KOPT-K1 (cell line): Measurements from ENCODE around the gene CFAP77.

Source experiments
- H3K27ac ChIP-seq: fragments of 200-600 bp; sonication (generic); 2 replicates; pipeline ENCODE4 v1.5.1; 2016; ENCODE audit warnings: antibody characterized with exemption, mild to moderate bottlenecking, low read depth, low read length; ENCODE audit not compliant: poor library complexity, severe bottlenecking
- H3K36me3 ChIP-seq: fragments of 200-600 bp; sonication (generic); 2 replicates; pipeline ENCODE4 v1.5.1; 2017; ENCODE audit warnings: antibody characterized with exemption, mild to moderate bottlenecking, low read length, moderate library complexity; ENCODE audit not compliant: insufficient read depth
- H3K9me3 ChIP-seq: fragments of 200-600 bp; sonication (generic); 2 replicates; pipeline ENCODE4 v1.5.1; 2017; ENCODE audit warnings: antibody characterized with exemption, low read length, mild to moderate bottlenecking; ENCODE audit not compliant: insufficient read depth, poor library complexity, severe bottlenecking

CFAP77 gene

GRCh38 chr9:132505991-132506655 lies 96.1 kb downstream of the CFAP77 start:
- no peaks in the 10 kb centered on the region for H3K36me3 ChIP-seq
- no peak overlapping the region for H3K27ac ChIP-seq
- H3K9me3 ChIP-seq, result no peaks in the 10 kb centered on the region

DNA sequence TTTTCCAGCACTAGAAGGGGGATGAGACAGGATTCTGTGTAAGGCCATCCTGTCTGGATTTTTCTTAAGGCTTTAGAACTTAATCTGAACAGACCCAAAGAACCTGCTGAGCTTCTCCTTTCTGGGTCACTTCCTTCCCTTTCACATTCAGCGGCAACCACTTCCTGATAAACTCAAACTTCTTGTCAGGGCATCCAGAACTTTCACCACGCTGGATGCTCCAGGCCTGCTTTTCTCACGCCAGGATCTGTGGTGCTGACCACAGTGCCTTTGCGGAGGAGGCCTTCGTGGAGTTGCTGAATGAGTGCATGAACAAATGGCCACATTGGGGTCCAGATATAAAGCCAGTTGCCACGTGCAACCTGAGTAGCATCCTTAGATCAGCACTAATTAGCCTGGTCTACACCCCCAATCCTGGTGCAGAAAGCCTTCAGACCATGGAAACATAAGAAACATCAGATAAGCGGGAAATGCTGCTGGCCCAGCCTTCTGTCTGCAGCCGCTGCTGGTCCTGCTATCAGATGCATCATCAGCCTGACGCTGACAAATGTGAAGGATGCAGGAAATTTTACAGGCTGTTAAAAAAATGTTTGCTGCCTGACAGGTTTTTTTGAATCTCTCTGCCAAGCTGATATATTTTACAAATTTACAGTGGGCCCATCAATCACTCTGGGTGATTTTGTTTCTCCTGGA lies 97.1 kb downstream of the CFAP77 start:
- no peaks in the 10 kb centered on the region for H3K36me3 ChIP-seq
- H3K9me3 ChIP-seq, result no peaks in the 10 kb centered on the region
- no peak overlapping the region for H3K27ac ChIP-seq

GRCh38 chr9:132507670-132508469 lies 97.9 kb downstream of the CFAP77 start:
- H3K9me3 ChIP-seq, result no peaks in the 10 kb centered on the region
- no peak overlapping the region for H3K27ac ChIP-seq
- no peaks in the 10 kb centered on the region for H3K36me3 ChIP-seq

- Histone ChIP-seq H3K9me3 (no peaks in the 10 kb centered on the region), H3K27ac (no peak overlapping the region), H3K36me3 (no peaks in the 10 kb centered on the region)
Measured at GRCh38 chr9:132509928-132510874, 100.2 kb downstream of the CFAP77 start.

DNA sequence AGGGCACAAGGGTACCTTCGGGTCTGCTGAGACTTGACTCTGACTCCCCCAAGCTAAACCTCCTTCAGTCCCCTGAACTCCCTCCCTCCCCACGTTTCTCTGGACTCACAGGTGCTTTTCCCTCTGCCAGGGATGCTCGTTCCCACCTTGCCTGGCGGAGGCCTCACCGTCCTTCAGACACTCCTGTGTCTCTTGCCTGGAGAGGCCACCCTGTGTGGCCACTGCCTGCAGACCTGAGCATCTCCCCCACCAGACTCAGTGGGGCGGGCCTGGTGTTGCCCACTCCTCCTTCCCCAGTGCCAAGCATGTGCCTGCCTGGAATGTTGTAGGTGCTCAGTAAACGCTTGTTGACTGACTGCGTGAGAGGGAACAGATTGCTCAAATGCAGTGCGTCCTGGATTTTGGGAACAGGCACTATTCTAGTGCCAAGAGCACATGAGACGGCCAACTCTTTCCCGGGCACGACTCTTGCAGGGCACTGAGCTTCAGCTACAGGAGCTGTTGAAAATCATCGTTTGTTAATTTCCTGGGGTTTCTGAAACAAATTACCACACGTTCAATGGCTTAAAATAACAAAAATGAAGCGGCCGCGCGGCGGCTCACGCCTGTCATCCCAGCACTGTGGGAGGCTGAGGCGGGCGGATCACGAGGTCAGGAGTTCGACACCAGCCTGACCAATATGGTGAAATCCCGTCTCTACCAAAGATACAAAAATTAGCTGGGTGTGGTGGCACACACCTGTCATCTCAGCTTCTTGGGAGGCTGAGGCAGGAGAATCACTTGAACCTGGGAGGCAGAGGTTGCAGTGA lies 101.4 kb downstream of the CFAP77 start:
- Histone ChIP-seq H3K9me3 (no peaks in the 10 kb centered on the region), H3K36me3 (no peaks in the 10 kb centered on the region), H3K27ac (no peak overlapping the region)

DNA sequence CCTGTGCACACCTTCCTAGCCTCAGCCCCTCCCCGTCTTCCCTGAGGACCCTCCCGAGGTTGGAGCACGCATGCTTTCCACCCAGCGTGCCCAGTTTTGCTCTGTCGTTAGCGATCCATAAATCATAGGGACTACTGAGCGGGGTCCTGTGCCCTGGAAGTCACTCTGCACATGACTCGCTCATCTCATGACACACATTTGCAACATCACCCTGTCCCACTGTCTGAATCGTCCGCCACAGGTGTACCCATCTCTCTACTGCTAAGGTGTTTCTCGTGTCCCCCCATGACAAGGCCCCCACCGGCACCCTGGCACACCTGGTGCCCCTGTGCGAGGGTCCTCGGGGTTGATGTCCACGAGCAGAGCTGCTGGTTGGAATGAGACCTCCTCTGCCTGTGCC lies 103.4 kb downstream of the CFAP77 start:
- Histone ChIP-seq H3K36me3 (no peaks in the 10 kb centered on the region), H3K27ac (no peak overlapping the region), H3K9me3 (no peaks in the 10 kb centered on the region)

- H3K9me3 ChIP-seq, result no peaks in the 10 kb centered on the region
- no peaks in the 10 kb centered on the region for H3K36me3 ChIP-seq
- no peak overlapping the region for H3K27ac ChIP-seq
Measured at GRCh38 chr9:132514011-132514744, 104.2 kb downstream of the CFAP77 start.

GRCh38 chr9:132514821-132515220 lies 104.8 kb downstream of the CFAP77 start:
- Histone ChIP-seq H3K9me3 (no peaks in the 10 kb centered on the region), H3K36me3 (no peaks in the 10 kb centered on the region), H3K27ac (no peak overlapping the region)

DNA sequence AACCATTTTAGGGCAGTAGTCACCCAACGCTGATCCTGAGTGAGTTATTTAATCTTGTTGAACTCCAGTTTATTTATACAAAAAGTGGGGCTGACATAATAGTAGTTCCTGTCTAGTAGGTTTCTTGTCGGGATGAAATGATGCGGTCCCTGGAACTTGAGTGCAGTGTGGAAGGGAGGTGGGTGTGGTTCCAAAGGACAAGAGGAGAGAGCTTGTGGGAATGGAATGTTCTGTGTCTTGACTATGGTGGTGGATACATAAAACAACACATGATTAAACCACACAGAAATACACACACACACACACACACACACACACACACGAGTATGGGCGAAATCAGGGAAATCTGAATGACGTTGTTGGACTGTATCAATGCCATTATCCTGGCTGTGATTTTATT lies 106.3 kb downstream of the CFAP77 start:
- H3K9me3 ChIP-seq, result no peaks in the 10 kb centered on the region
- no peaks in the 10 kb centered on the region for H3K36me3 ChIP-seq
- H3K27ac ChIP-seq, result no peak overlapping the region

DNA sequence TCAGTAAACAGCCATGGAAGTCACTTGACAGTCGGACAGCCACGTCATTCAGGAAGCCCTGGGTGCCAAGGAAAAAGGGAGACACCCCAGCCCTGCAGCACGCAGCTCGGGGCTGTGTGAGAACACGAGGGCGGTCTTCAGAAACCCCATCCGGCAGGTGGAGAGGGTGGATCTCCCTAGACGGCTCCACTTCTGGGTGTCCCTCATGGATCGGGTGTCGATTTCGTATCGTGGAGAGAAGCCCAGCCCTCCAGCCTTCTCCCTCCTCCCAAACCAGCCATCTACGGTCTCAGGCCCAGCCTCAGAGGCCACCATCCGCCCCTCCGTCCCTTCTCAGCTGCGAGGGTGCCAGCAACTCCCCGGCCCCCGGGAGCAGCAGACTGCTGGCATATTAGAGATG lies 106.9 kb downstream of the CFAP77 start:
- H3K9me3 ChIP-seq, result no peaks in the 10 kb centered on the region
- no peaks in the 10 kb centered on the region for H3K36me3 ChIP-seq

DNA sequence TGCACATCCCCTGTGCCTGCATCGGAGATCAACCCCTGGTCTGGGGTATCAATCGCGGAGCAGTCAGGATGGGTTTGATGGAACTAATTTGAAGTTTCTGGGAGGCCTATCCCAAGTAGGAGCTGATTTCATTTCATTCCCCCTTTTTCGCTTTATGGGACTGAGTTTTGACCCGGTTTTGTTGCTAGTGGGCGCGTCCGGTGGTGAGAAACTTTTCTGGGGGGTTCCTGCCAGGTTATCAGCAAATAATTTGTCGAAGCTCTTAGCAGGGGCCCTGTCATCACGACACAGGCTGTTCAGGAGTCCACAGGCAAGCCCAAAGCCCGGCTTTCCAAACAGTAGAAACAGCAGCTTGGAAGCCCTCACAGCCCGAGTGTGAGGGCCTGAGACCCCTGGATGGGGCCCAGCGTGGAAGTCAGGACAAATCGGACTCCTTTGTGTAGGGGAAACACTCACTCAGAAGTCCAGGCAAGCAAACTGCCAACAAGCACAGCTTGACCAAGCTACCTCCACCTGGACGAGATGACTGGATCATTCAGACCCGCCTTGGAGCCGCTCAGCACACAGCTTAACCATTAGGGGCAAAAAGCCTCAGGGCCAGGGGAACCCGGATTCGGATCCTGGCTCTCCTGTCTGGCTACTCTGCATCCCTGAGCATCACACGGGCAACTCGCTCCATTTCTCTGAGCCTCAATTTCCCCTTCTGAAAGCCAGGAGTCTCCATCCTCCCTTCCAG lies 108.0 kb downstream of the CFAP77 start:
- Histone ChIP-seq H3K36me3 (no peaks in the 10 kb centered on the region), H3K9me3 (no peaks in the 10 kb centered on the region), H3K27ac (no peak overlapping the region)

More for the DNA sequence above, 106.9 kb downstream of the CFAP77 start:
- H3K27ac ChIP-seq, result no peak overlapping the region

DNA sequence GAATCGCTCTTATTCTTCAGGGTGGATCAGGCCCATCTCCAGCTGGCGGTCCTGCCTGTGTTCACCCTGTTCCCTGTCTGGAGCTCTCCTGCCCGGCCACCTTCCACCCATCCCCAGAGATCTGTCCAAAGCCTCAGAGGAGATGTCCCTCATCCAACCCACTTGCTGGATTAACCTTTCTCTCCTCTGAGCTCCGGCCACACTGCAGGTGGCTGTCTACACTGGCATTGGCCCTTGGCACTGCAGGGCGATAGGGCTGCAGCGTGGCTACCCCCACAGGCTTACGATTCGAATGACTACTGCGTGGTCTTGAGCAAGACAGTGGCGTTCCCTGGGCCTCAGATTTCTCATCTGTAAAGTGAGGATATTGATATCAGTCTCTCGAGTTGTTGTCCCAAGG lies 108.6 kb downstream of the CFAP77 start:
- Histone ChIP-seq H3K27ac (no peak overlapping the region), H3K36me3 (no peaks in the 10 kb centered on the region), H3K9me3 (no peaks in the 10 kb centered on the region)

- Histone ChIP-seq H3K27ac (no peak overlapping the region), H3K9me3 (no peaks in the 10 kb centered on the region)
Measured at GRCh38 chr9:132519033-132519432, 109.0 kb downstream of the CFAP77 start.

More at GRCh38 chr9:132519033-132519432, 109.0 kb downstream of the CFAP77 start:
- no peaks in the 10 kb centered on the region for H3K36me3 ChIP-seq
